Heart left ventricle (tissue), 16 donors: Measurements from ENCODE around the gene TIMM17A. TPM values are rescaled to one million over a fixed set of nuclear protein-coding genes. Genes with fewer than 3 reads are reported as not detected.

Experiments used
- ATAC-seq, 4 donors: fragments of 200-7000 bp; cut with Tn5 transposase; one replicate each; pipeline ENCODE4 v1.9.1; 2020 to 2022; ENCODE audit warnings: moderate library complexity in 4 of 4, mild to moderate bottlenecking in 3 of 4, moderate number of reproducible peaks in 1 of 4
- DNase-seq, 5 donors: peaks; one replicate each; pipeline ENCODE4 v3.0.0-alpha.2; 2020
- H3K27ac ChIP-seq, 12 donors: fragments of 200-600 bp; sonication (generic) in 4 of 12; one replicate each; pipeline versions ENCODE4 v1.5.0 to v1.8.0; 2016 to 2022; ENCODE audit warnings: mild to moderate bottlenecking in 2 of 12
- H3K27me3 ChIP-seq, 9 donors: fragments of 200-600 bp; sonication (generic) in 2 of 9; one replicate each; pipeline versions ENCODE4 v1.5.1 to v1.8.0; 2016 to 2022; ENCODE audit warnings: mild to moderate bottlenecking in 3 of 9
- H3K36me3 ChIP-seq, 9 donors: fragments of 200-600 bp; sonication (generic) in 2 of 9; one replicate each; pipeline versions ENCODE4 v1.5.0 to v1.8.0; 2018 to 2022; ENCODE audit warnings: mild to moderate bottlenecking in 2 of 9
- H3K4me1 ChIP-seq, 12 donors: fragments of 200-600 bp; sonication (generic) in 4 of 12; one replicate each; pipeline versions ENCODE4 v1.5.0 to v1.8.0; 2016 to 2022; ENCODE audit warnings: mild to moderate bottlenecking in 3 of 12
- H3K4me3 ChIP-seq, 12 donors: fragments of 200-600 bp; sonication (generic) in 4 of 12; one replicate each; pipeline versions ENCODE4 v1.5.0 to v1.8.0; 2017 to 2022; ENCODE audit warnings: mild to moderate bottlenecking in 9 of 12, moderate library complexity in 4 of 12
- H3K9me3 ChIP-seq, 12 donors: fragments of 200-600 bp; sonication (generic) in 4 of 12; one replicate each; pipeline versions ENCODE4 v1.5.0 to v1.8.0; 2016 to 2022; ENCODE audit warnings: mild to moderate bottlenecking in 1 of 12
- POLR2A ChIP-seq, 2 donors: fragments of 450-650 bp; IDR thresholded peaks; one replicate each; pipeline ENCODE4 v1.6.1; 2017; ENCODE audit warnings: antibody characterized with exemption in 2 of 2, mild to moderate bottlenecking in 2 of 2, moderate library complexity in 2 of 2
- WGBS, 4 donors: extraction: QIAGEN DNeasy Blood & Tissue Kit in 2 of 4; methylation state at CpG; one replicate each; pipeline versions ENCODE4 v1.1.5 to v1.1.7; 2013 to 2018; 5-methylcytosine and 5-hydroxymethylcytosine counted together
- intact Hi-C, 10 donors: fragments of 100-400 bp; cut with DNase I; formaldehyde crosslinking; loops; one replicate each; pipeline versions ENCODE4 v1.11.1 to v1.14.2; 2022
- polyA plus RNA-seq, 2 donors: library from polyadenylated mRNA; stranded (reverse); fragments of 200-250 nt; gene quantifications; one replicate each; pipeline ENCODE4 v1.2.3, GENCODE V29; 2013
- total RNA-seq, 9 donors: library from RNA; depleted of rRNA in 2 of 9; stranded (reverse); fragments of >200 nt in 2 of 9; fragmentation: NEBNext Ultra II Directional in 3 of 9; extraction: Animal tissue kit (Norgen Biotek cat#: 25700) in 3 of 9; gene quantifications; one replicate each; pipeline versions ENCODE4 v1.1.0 to v1.2.4, GENCODE V29; 2016 to 2023
- TF ChIP-seq, protein P1 (sequence below), 12 donors: fragments of 200-600 bp; sonication (generic) in 4 of 12; IDR thresholded peaks; one replicate each; pipeline versions ENCODE4 v1.5.0 to v1.8.0; 2018 to 2022; ENCODE audit warnings: antibody characterized with exemption in 12 of 12, mild to moderate bottlenecking in 5 of 12
- donor health status: ischemic (EF 13 %, LVEDD 7.1; RV severe dilation, severe dysfunction).
- donor health status: healthy with polysubstance abuse.
- donor health status: DM: no; HTN: yes; CAD: no.
- donor health status: DM: no; HTN: no; CAD: no.
- donor health status: ischemic (EF 25% LVEDD 6.9; RV normal size, moderate dysfunction).
- donor health status: ischemic (EF 25% LVEDD 5.7; RV mildly dilated, moderate dysfunction).
- donor health status: healthy.
- donor health status: DM: yes; HTN: yes; CAD: no.
- donor health status: ischemic (EF 35%, LVEDD 5.7; RV mildly dilated, moderate dysfunction).
- donor health status: nonischemic (EF 11% LVEDD 7.7; RV severe dilation, severe dysfunction).
- donor health status: DM: yes; HTN: yes; CAD: no.
- donor health status: PGD.
- donor health status: ischemic (EF 29% LVEDD 5.4; RV normal size, mild dysfunction).
- donor health status: nonischemic (EF 23%, LVEDD 6.1; RV moderate dilation, normal function).

TIMM17A gene
- total and polyA plus RNA-seq, 11 donors = 31.7 to 151 (median 86.0) TPM

DNA sequence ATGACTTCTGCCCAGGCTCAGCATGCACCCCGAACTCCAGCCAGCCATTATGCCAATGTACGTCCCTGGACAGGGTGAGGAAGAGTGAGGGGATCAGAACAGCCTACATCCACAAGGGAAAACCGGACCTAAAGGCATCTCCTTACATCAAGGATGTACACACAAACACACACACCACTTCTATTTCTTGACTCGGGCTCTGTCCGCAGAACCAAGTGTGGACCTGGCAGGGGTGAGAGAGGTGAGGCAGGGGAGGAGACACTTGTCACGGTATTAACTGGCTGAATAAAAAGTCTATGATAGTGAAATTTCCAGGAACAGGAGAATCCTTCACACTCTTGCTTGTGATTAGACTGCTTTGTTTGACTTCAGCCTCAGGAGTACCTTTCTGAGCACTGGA, 11.3 kb upstream of the TIMM17A start:
- 68 to 87% (median 79%) methylated on average over 6 of the region's 6 CpGs for WGBS, 4 donors
- intact Hi-C loops = loop anchor here in 3 of 10 donors (5.0 to 10.0 kb wide), 2 partner anchors 37 to 49 kb away; no protein-coding TSS in a partner anchor
- TF ChIP-seq, protein P1, sequence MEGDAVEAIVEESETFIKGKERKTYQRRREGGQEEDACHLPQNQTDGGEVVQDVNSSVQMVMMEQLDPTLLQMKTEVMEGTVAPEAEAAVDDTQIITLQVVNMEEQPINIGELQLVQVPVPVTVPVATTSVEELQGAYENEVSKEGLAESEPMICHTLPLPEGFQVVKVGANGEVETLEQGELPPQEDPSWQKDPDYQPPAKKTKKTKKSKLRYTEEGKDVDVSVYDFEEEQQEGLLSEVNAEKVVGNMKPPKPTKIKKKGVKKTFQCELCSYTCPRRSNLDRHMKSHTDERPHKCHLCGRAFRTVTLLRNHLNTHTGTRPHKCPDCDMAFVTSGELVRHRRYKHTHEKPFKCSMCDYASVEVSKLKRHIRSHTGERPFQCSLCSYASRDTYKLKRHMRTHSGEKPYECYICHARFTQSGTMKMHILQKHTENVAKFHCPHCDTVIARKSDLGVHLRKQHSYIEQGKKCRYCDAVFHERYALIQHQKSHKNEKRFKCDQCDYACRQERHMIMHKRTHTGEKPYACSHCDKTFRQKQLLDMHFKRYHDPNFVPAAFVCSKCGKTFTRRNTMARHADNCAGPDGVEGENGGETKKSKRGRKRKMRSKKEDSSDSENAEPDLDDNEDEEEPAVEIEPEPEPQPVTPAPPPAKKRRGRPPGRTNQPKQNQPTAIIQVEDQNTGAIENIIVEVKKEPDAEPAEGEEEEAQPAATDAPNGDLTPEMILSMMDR (IDR thresholded peaks at IDR 0.05) = no peak
- TF ChIP-seq POLR2A (IDR thresholded peaks at IDR 0.05) = no peak
- Histone ChIP-seq H3K9me3 (no peaks in the 10 kb centered on the region), H3K4me3 (peak overlapping the region in 10 of 12 donors; percentile 13 to 81 (median 56)), H3K4me1 (peaks cover 0 to 25% (median 5%) of the 10 kb centered on the region in 12 donors), H3K36me3 (no peaks in the 10 kb centered on the region), H3K27ac (peak overlapping the region in 3 of 12 donors; percentile 19 to 89 (median 27)), H3K27me3 (peaks cover 0 to 35% (median 0%) of the 10 kb centered on the region in 9 donors)
- ATAC-seq (no peak), DNase-seq (no peak)

DNA sequence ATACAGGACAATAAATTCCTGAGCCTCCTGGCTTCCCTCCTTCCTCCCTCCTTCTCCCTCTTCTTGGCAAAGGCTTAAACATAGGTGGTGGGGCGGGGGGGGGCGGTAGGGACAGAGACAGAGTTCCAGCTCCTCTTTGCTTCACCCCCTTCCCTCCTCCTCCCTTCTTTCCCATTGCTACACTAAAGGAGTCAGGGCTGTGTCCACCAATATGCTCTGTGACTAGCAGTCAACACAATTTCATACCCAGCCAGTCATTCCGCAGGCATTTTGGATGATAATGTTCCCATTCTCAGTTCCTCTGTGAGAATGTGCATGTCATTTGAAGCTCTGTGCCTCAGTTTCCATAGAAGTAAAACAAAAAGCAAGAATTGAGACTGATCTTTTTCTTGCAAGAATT, 10.7 kb upstream of the TIMM17A start:
- Histone ChIP-seq H3K36me3 (no peaks in the 10 kb centered on the region), H3K9me3 (no peaks in the 10 kb centered on the region), H3K4me3 (peak overlapping the region in 10 of 12 donors; percentile 9 to 81 (median 56)), H3K4me1 (peaks cover 0 to 19% (median 4%) of the 10 kb centered on the region in 12 donors), H3K27ac (peak overlapping the region in 2 of 12 donors; percentile 72 to 89), H3K27me3 (peaks cover 0 to 35% (median 0%) of the 10 kb centered on the region in 9 donors)
- no peak for TF ChIP-seq POLR2A (IDR thresholded peaks at IDR 0.05)
- TF ChIP-seq, protein P1 (IDR thresholded peaks at IDR 0.05) = no peak
- ATAC-seq (no peak), DNase-seq (no peak)
- 57 to 85% (median 73%) methylated on average over 2 to 3 of the region's 3 CpGs for WGBS, 4 donors
- intact Hi-C loops = loop anchor here in 4 of 10 donors (5.0 to 10.0 kb wide), 3 partner anchors 37 to 50 kb away; no protein-coding TSS in a partner anchor

DNA sequence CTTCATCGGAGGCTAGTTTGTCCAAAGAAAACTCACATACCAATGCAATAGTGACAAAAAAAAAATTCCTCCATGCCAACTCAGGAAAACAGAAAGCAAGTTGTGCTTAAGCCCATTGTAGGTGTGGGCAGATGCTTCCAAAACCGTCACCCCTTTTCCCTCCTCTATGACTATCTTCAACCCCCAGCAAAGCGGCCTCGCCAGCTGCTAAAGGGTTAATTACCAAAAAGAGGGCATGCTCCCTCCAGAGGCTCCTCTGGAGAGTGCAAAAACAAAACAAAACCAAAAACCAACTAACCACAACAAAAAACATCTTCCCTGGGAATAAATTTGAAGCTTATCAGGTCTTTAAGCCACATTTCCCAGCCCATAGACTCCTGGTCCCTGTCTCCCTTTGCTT, 10.1 kb upstream of the TIMM17A start:
- WGBS, 4 donors = 58 to 61% (median 59%) methylated on average over 4 of the region's 4 CpGs
- intact Hi-C loops = loop anchor here in 2 of 10 donors (5.0 to 10.0 kb wide), 2 partner anchors 48 to 50 kb away; no protein-coding TSS in a partner anchor
- ATAC-seq = no peak

DNA sequence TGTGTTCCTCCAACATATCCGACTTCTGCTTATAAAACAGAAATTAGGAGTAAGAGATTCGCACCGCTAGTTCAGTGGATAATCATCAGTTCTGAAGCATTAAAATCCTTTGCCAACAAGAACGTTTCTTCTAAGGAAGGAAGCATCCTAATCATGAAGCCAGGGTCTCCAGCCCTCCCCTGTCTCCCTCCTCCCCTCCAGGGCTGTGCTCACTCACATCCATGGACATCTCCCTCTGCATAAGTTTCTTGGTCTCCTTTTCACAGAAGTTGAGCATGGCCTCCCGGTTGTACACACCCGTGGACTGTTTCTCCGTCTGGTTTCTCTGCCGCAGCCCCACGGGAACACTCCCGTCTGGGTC, 9.5 kb upstream of the TIMM17A start:
- H3K4me3 ChIP-seq = peak overlapping the region; percentile 26 to 81 (median 54)
- H3K27me3 ChIP-seq = peaks cover 0 to 35% (median 0%) of the 10 kb centered on the region in 9 donors
- intact Hi-C loops = loop anchor here in 3 of 10 donors (2.0 to 10.0 kb wide), 3 partner anchors 43 to 51 kb away; no protein-coding TSS in a partner anchor
- no peak for DNase-seq
- no peaks in the 10 kb centered on the region for H3K36me3 ChIP-seq
- WGBS, 4 donors = 19 to 26% (median 24%) methylated on average over 10 of the region's 10 CpGs
- ATAC-seq = peak; percentile 4 to 16 (median 8)
- TF ChIP-seq POLR2A (IDR thresholded peaks at IDR 0.05) = no peak
- TF ChIP-seq, protein P1 (IDR thresholded peaks at IDR 0.05) = no peak
- H3K9me3 ChIP-seq = no peaks in the 10 kb centered on the region
- peak overlapping the region in 9 of 12 donors; percentile 28 to 89 (median 61) for H3K27ac ChIP-seq
- H3K4me1 ChIP-seq = peaks cover 0 to 25% (median 4%) of the 10 kb centered on the region in 12 donors

More for the DNA sequence above, 10.1 kb upstream of the TIMM17A start:
- no peak for DNase-seq
- Histone ChIP-seq H3K4me3 (peak overlapping the region in 11 of 12 donors; percentile 17 to 81 (median 55)), H3K27me3 (peaks cover 0 to 35% (median 0%) of the 10 kb centered on the region in 9 donors), H3K9me3 (no peaks in the 10 kb centered on the region), H3K36me3 (no peaks in the 10 kb centered on the region), H3K27ac (peak overlapping the region in 7 of 12 donors; percentile 28 to 89 (median 64)), H3K4me1 (peaks cover 0 to 24% (median 4%) of the 10 kb centered on the region in 12 donors)
- no peak for TF ChIP-seq POLR2A (IDR thresholded peaks at IDR 0.05)
- TF ChIP-seq, protein P1 (IDR thresholded peaks at IDR 0.05) = peak in 7 of 12 donors; percentile 12 to 55 (median 26)
